ENCODE results near the gene KAZALD1. TPM values are rescaled to one million over a fixed set of nuclear protein-coding genes. Genes with fewer than 3 reads are reported as not detected.

Gene KAZALD1
- total RNA-seq, 1 donor from 2014 or later: 2.9 TPM

- Mint-ChIP-seq H3K4me1 (peaks cover 10% of the 10 kb centered on the region), H3K27ac (ENCODE audit: unreplicated experiment) (no peak overlapping the region), H3K36me3 (ENCODE audit: low read depth) (no peaks in the 10 kb centered on the region), H3K27me3 (ENCODE audit: low read depth) (peaks cover 40% of the 10 kb centered on the region), H3K4me3 (no peak overlapping the region), H3K9me3 (no peaks in the 10 kb centered on the region)
- no peak for DNase-seq (ENCODE audit: low read depth, low spot score)
- TF ChIP-seq CTCF (conservative IDR thresholded peaks at IDR 0.05): no peak
Observed at GRCh38 chr10:101053516-101053915, 8.3 kb upstream of the KAZALD1 start.

- Mint-ChIP-seq H3K36me3 (ENCODE audit: low read depth) (no peaks in the 10 kb centered on the region), H3K27me3 (ENCODE audit: low read depth) (peaks cover 32% of the 10 kb centered on the region), H3K9me3 (no peaks in the 10 kb centered on the region), H3K27ac (ENCODE audit: unreplicated experiment) (no peak overlapping the region), H3K4me1 (peaks cover 7% of the 10 kb centered on the region), H3K4me3 (peak overlapping the region; percentile 23)
- no peak for TF ChIP-seq CTCF (conservative IDR thresholded peaks at IDR 0.05)
- DNase-seq (ENCODE audit: low read depth, low spot score): no peak
Observed at GRCh38 chr10:101054351-101054750, 7.4 kb upstream of the KAZALD1 start.

- Mint-ChIP-seq H3K27ac (ENCODE audit: unreplicated experiment) (no peak overlapping the region), H3K9me3 (no peaks in the 10 kb centered on the region), H3K36me3 (ENCODE audit: low read depth) (no peaks in the 10 kb centered on the region)
Observed at GRCh38 chr10:101054876-101055275, 6.9 kb upstream of the KAZALD1 start.

GRCh38 chr10:101055411-101055810 is 6.4 kb upstream of the KAZALD1 start:
- Mint-ChIP-seq H3K36me3 (ENCODE audit: low read depth) (no peaks in the 10 kb centered on the region), H3K27me3 (ENCODE audit: low read depth) (peaks cover 21% of the 10 kb centered on the region), H3K27ac (ENCODE audit: unreplicated experiment) (no peak overlapping the region), H3K4me1 (peaks cover 16% of the 10 kb centered on the region), H3K4me3 (peak overlapping the region; percentile 2), H3K9me3 (no peaks in the 10 kb centered on the region)
- no peak for DNase-seq (ENCODE audit: low read depth, low spot score)
- no peak for TF ChIP-seq CTCF (conservative IDR thresholded peaks at IDR 0.05)

More at GRCh38 chr10:101054876-101055275, 6.9 kb upstream of the KAZALD1 start:
- peaks cover 27% of the 10 kb centered on the region for H3K27me3 Mint-ChIP-seq (ENCODE audit: low read depth)
- H3K4me3 Mint-ChIP-seq: peak overlapping the region; percentile 2
- DNase-seq (ENCODE audit: low read depth, low spot score): no peak
- peaks cover 12% of the 10 kb centered on the region for H3K4me1 Mint-ChIP-seq
- TF ChIP-seq CTCF (conservative IDR thresholded peaks at IDR 0.05): no peak

GRCh38 chr10:101056365-101057151 is 5.2 kb upstream of the KAZALD1 start:
- H3K36me3 Mint-ChIP-seq (ENCODE audit: low read depth): no peaks in the 10 kb centered on the region
- peaks cover 15% of the 10 kb centered on the region for H3K27me3 Mint-ChIP-seq (ENCODE audit: low read depth)
- DNase-seq (ENCODE audit: low read depth, low spot score): no peak
- no peak overlapping the region for H3K27ac Mint-ChIP-seq (ENCODE audit: unreplicated experiment)
- no peak for TF ChIP-seq CTCF (conservative IDR thresholded peaks at IDR 0.05)
- H3K4me3 Mint-ChIP-seq: peak overlapping the region; percentile 43
- H3K9me3 Mint-ChIP-seq: no peaks in the 10 kb centered on the region
- H3K4me1 Mint-ChIP-seq: peaks cover 16% of the 10 kb centered on the region

Measured in neural crest cell (in vitro differentiated cells).